Measurements from ENCODE around the gene TARBP1. TPM values are rescaled to one million over a fixed set of nuclear protein-coding genes. Genes with fewer than 3 reads are reported as not detected.

Gene TARBP1
- total and polyA plus RNA-seq, 7 donors = 5.5 to 22.1 (median 10.0) TPM

GRCh38 chr1:234454926-234455325, 24.1 kb downstream of the TARBP1 start:
- Histone ChIP-seq H3K27ac (no peak overlapping the region), H3K27me3 (no peaks in the 10 kb centered on the region), H3K9me3 (no peaks in the 10 kb centered on the region), H3K4me1 (no peaks in the 10 kb centered on the region), H3K36me3 (peaks cover 0 to 13% (median 0%) of the 10 kb centered on the region in 4 donors), H3K4me3 (no peak overlapping the region)
- intact Hi-C loops (cut with DNase I) = no loop called here
- no peak for DNase-seq
- WGBS, 2 donors = 24 to 71% methylated on average over 6 of the region's 6 CpGs
- no peak for TF ChIP-seq POLR2A (IDR thresholded peaks at IDR 0.05)
- TF ChIP-seq CTCF (IDR thresholded peaks at IDR 0.05) = no peak

- intact Hi-C loops (cut with DNase I) = no loop called here
- Histone ChIP-seq H3K27ac (no peak overlapping the region), H3K27me3 (no peaks in the 10 kb centered on the region), H3K4me3 (no peak overlapping the region), H3K4me1 (no peaks in the 10 kb centered on the region), H3K9me3 (no peaks in the 10 kb centered on the region), H3K36me3 (peaks cover 0 to 33% (median 1%) of the 10 kb centered on the region in 4 donors)
- no peak for DNase-seq
- TF ChIP-seq POLR2A (IDR thresholded peaks at IDR 0.05) = no peak
- no peak for TF ChIP-seq CTCF (IDR thresholded peaks at IDR 0.05)
- TF ChIP-seq EP300 (IDR thresholded peaks at IDR 0.05) = no peak
- TF ChIP-seq POLR2AphosphoS5 (IDR thresholded peaks at IDR 0.05) = no peak
- 91 to 97% methylated on average over 2 of the region's 2 CpGs for WGBS, 2 donors
Observed at GRCh38 chr1:234452406-234452965, 26.5 kb downstream of the TARBP1 start.

DNA sequence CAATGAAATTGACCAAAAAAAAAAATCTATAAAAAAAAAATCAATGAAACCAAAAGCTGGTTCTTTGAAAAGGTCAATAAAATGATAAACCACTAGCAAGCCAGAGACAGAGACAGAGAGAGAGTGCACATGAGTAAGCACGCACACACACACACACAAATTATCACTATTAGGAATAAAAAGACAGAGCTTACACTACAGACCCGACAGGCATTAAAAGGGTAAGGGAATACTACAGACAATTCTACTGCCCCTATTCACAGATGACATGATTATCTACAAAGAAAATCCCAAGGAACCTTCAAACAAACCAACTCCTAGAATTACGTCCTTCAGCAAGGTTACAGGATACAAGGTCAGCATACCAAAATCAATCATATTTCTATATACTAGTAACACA, 38.6 kb downstream of the TARBP1 start:
- 97% methylated on average over 3 of the region's 3 CpGs for WGBS, 2 donors
- Histone ChIP-seq H3K27ac (no peak overlapping the region), H3K4me3 (no peak overlapping the region), H3K27me3 (no peaks in the 10 kb centered on the region), H3K9me3 (no peaks in the 10 kb centered on the region), H3K4me1 (peaks cover 0 to 10% (median 5%) of the 10 kb centered on the region in 4 donors), H3K36me3 (peaks cover 0 to 19% (median 0%) of the 10 kb centered on the region in 4 donors)
- TF ChIP-seq EP300 (IDR thresholded peaks at IDR 0.05) (no peak), POLR2AphosphoS5 (IDR thresholded peaks at IDR 0.05) (no peak), CTCF (IDR thresholded peaks at IDR 0.05) (no peak), POLR2A (IDR thresholded peaks at IDR 0.05) (no peak)
- intact Hi-C loops (cut with DNase I) = no loop called here
- no peak for DNase-seq

GRCh38 chr1:234438579-234438978, 40.4 kb downstream of the TARBP1 start:
- 95 to 97% methylated on average over 4 of the region's 4 CpGs for WGBS, 2 donors
- Histone ChIP-seq H3K4me1 (peaks cover 0 to 10% (median 5%) of the 10 kb centered on the region in 4 donors), H3K27ac (no peak overlapping the region), H3K4me3 (no peak overlapping the region), H3K27me3 (no peaks in the 10 kb centered on the region), H3K9me3 (no peaks in the 10 kb centered on the region), H3K36me3 (peaks cover 0 to 8% (median 0%) of the 10 kb centered on the region in 4 donors)
- TF ChIP-seq POLR2A (IDR thresholded peaks at IDR 0.05) (no peak), POLR2AphosphoS5 (IDR thresholded peaks at IDR 0.05) (no peak), EP300 (IDR thresholded peaks at IDR 0.05) (no peak), CTCF (IDR thresholded peaks at IDR 0.05) (no peak)
- no peak for DNase-seq
- intact Hi-C loops (cut with DNase I) = no loop called here
